Effector memory CD4-positive, alpha-beta T cell (primary cell): ENCODE measurements around the gene SPINK8.
"Not testable (repeated sequence)": the region's sequence is repeated elsewhere in the genome, so short reads cannot be mapped to it uniquely, and the experiment has no call there.

Experiments used
- DNase-seq, 3 donors: peaks; one replicate each; pipeline ENCODE4 v3.0.0-alpha.2; 2020
- H3K27ac ChIP-seq: 2 replicates; pipeline ENCODE4 v1.7.0; 2013; ENCODE audit warnings: mild to moderate bottlenecking, low read length, moderate library complexity; ENCODE audit not compliant: insufficient read depth, poor library complexity, severe bottlenecking
- H3K27me3 ChIP-seq: replicated peaks from 2 replicates; pipeline ENCODE4 v1.7.0; 2013; ENCODE audit warnings: mild to moderate bottlenecking, low read length; ENCODE audit not compliant: insufficient read depth, control insufficient read depth, poor library complexity, severe bottlenecking
- H3K36me3 ChIP-seq: 2 replicates; pipeline ENCODE4 v1.7.0; 2013; ENCODE audit warnings: mild to moderate bottlenecking, low read length, moderate library complexity; ENCODE audit not compliant: control insufficient read depth, insufficient read depth
- H3K4me1 ChIP-seq: 2 replicates; pipeline ENCODE4 v1.7.0; 2013; ENCODE audit warnings: low read length, mild to moderate bottlenecking; ENCODE audit not compliant: control insufficient read depth, insufficient read depth, poor library complexity, severe bottlenecking
- H3K4me3 ChIP-seq: 2 replicates; pipeline ENCODE4 v1.7.0; 2013; ENCODE audit warnings: low read length, low read depth, mild to moderate bottlenecking; ENCODE audit not compliant: insufficient read depth, poor library complexity, severe bottlenecking
- H3K9me3 ChIP-seq: 2 replicates; pipeline ENCODE4 v1.7.0; 2013; ENCODE audit warnings: mild to moderate bottlenecking, low read length, moderate library complexity; ENCODE audit not compliant: control insufficient read depth

The SPINK8 gene

GRCh38 chr3:48334605-48335004 lies 1.1 kb upstream of the SPINK8 start:
- Histone ChIP-seq H3K27me3 (no peaks in the 10 kb centered on the region), H3K4me3 (no peak overlapping the region), H3K27ac (no peak overlapping the region), H3K9me3 (no peaks in the 10 kb centered on the region), H3K4me1 (no peaks in the 10 kb centered on the region), H3K36me3 (no peaks in the 10 kb centered on the region)
- DNase-seq, result no peak

- not testable (repeated sequence) for H3K9me3 ChIP-seq, H3K36me3 ChIP-seq, DNase-seq, H3K4me3 ChIP-seq, H3K4me1 ChIP-seq, H3K27me3 ChIP-seq, H3K27ac ChIP-seq
Observed at GRCh38 chr3:48331706-48332435, 1.6 kb downstream of the SPINK8 start.

- DNase-seq, result no peak
- Histone ChIP-seq H3K27me3 (no peaks in the 10 kb centered on the region), H3K36me3 (no peaks in the 10 kb centered on the region), H3K4me3 (no peak overlapping the region), H3K27ac (no peak overlapping the region), H3K4me1 (peaks cover 2% of the 10 kb centered on the region), H3K9me3 (no peaks in the 10 kb centered on the region)
Observed at GRCh38 chr3:48320996-48321395, 12.5 kb downstream of the SPINK8 start.

GRCh38 chr3:48318713-48319468 lies 14.6 kb downstream of the SPINK8 start:
- no peak overlapping the region for H3K27ac ChIP-seq
- H3K36me3 ChIP-seq, result no peaks in the 10 kb centered on the region
- no peaks in the 10 kb centered on the region for H3K27me3 ChIP-seq
- no peak overlapping the region for H3K4me3 ChIP-seq
- peaks cover 6% of the 10 kb centered on the region for H3K9me3 ChIP-seq
- DNase-seq, result no peak
- peaks cover 2% of the 10 kb centered on the region for H3K4me1 ChIP-seq

- H3K27me3 ChIP-seq, result no peaks in the 10 kb centered on the region
- no peaks in the 10 kb centered on the region for H3K36me3 ChIP-seq
- H3K4me1 ChIP-seq, result no peaks in the 10 kb centered on the region
- DNase-seq, result no peak
- H3K4me3 ChIP-seq, result no peak overlapping the region
- peaks cover 6% of the 10 kb centered on the region for H3K9me3 ChIP-seq
- H3K27ac ChIP-seq, result no peak overlapping the region
Observed at GRCh38 chr3:48314542-48314941, 18.9 kb downstream of the SPINK8 start.

GRCh38 chr3:48306860-48307530 lies 26.5 kb downstream of the SPINK8 start:
- Histone ChIP-seq H3K36me3 (no peaks in the 10 kb centered on the region), H3K9me3 (no peaks in the 10 kb centered on the region), H3K4me1 (peaks cover under 1% of the 10 kb centered on the region), H3K27ac (no peak overlapping the region), H3K27me3 (no peaks in the 10 kb centered on the region), H3K4me3 (no peak overlapping the region)
- no peak for DNase-seq

GRCh38 chr3:48306290-48306689 lies 27.2 kb downstream of the SPINK8 start:
- H3K27ac ChIP-seq, result no peak overlapping the region
- H3K4me3 ChIP-seq, result no peak overlapping the region
- H3K36me3 ChIP-seq, result no peaks in the 10 kb centered on the region
- no peaks in the 10 kb centered on the region for H3K27me3 ChIP-seq
- H3K9me3 ChIP-seq, result no peaks in the 10 kb centered on the region
- H3K4me1 ChIP-seq, result peaks cover 6% of the 10 kb centered on the region
- no peak for DNase-seq

- DNase-seq, result no peak
- H3K9me3 ChIP-seq, result no peaks in the 10 kb centered on the region
Observed at GRCh38 chr3:48305396-48305795, 28.1 kb downstream of the SPINK8 start.

GRCh38 chr3:48303021-48303420 lies 30.4 kb downstream of the SPINK8 start:
- Histone ChIP-seq H3K27me3 (no peaks in the 10 kb centered on the region), H3K9me3 (no peaks in the 10 kb centered on the region), H3K4me3 (no peak overlapping the region), H3K36me3 (peaks cover 5% of the 10 kb centered on the region), H3K4me1 (peaks cover 16% of the 10 kb centered on the region), H3K27ac (no peak overlapping the region)
- DNase-seq, result no peak

More at GRCh38 chr3:48305396-48305795, 28.1 kb downstream of the SPINK8 start:
- Histone ChIP-seq H3K27me3 (no peaks in the 10 kb centered on the region), H3K36me3 (no peaks in the 10 kb centered on the region), H3K4me3 (no peak overlapping the region), H3K4me1 (peaks cover 8% of the 10 kb centered on the region), H3K27ac (no peak overlapping the region)

- DNase-seq, result no peak
- H3K4me3 ChIP-seq, result peak overlapping the region; percentile 84
- no peaks in the 10 kb centered on the region for H3K27me3 ChIP-seq
- no peaks in the 10 kb centered on the region for H3K9me3 ChIP-seq
- peak overlapping the region; percentile 88 for H3K27ac ChIP-seq
- peaks cover 16% of the 10 kb centered on the region for H3K4me1 ChIP-seq
- H3K36me3 ChIP-seq, result peaks cover 17% of the 10 kb centered on the region
Observed at GRCh38 chr3:48301800-48302166, 31.7 kb downstream of the SPINK8 start.
